NOMO-1 treated with dmso at 0.1 percent for 144 hours (cell line): ENCODE measurements around the gene TRIP4.
"Not testable (repeated sequence)": the region's sequence is repeated elsewhere in the genome, so short reads cannot be mapped to it uniquely, and the experiment has no call there.

ENCODE experiments used
- DNase-seq: peaks from one replicate; lab custom pipeline; 2025; ENCODE audit not compliant: unreplicated experiment; lab: John Stamatoyannopoulos, UW

TRIP4 gene

DNA sequence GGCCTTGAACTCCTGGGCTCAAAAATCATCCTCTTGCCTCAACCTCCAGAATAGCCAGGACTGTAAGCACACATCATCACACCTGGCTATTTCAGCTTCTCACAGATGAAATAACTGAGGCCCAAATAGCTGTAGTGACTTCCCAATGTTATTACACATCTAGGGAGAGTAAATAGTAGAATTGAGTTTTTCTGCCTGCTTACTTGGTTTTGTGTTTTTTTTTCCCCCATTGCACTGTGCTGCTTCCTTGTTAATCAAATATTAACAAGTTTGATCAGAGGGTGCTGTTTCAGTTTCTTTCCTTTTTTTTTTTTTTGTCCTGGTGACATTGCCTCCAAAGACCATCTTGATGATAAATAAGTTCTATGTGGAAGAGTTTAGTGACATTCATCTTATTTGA, 96.1 kb downstream of the TRIP4 start:
- DNase-seq: no peak

DNA sequence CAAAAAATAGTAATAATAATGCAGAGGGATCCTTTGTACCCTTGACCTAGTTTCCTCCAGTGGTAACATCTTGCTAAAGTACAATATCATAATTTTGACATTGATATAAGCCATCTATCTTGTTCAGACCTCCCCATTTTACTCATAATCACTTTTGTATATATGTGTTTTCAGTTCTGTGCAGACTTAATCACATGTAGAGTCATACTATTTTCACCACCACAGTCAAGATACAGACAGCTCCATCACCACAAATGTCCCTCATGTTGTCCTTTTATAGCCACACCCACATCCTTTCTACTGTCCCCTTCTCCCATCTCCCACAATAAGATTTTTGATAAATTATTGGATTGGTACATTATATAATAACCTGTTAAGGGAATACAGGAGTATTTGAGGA, 98.2 kb downstream of the TRIP4 start:
- no peak for DNase-seq

- no peak for DNase-seq
Measured at GRCh38 chr15:64490598-64491259, 103.1 kb downstream of the TRIP4 start.

GRCh38 chr15:64493641-64494040, 106.0 kb downstream of the TRIP4 start:
- no peak for DNase-seq

DNA sequence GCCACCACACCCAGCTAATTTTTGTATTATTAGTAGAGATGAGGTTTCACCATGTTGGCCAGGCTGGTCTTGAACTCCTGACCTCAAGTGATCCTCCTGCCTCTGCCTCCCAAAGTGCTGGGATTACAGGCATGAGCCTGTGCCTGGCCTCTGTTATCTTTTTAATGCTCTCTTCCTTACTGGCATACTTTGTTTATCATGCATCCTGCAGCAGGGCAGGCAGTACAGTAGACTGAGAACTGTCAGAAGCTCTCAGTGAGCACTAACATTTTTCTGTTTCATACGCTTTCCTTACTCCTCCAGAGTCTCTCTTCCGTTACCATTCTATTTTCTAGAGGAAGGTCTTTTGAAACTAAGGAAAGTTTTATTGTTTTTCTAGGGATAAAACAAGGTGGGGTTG, 108.3 kb downstream of the TRIP4 start:
- DNase-seq: not testable (repeated sequence)

DNA sequence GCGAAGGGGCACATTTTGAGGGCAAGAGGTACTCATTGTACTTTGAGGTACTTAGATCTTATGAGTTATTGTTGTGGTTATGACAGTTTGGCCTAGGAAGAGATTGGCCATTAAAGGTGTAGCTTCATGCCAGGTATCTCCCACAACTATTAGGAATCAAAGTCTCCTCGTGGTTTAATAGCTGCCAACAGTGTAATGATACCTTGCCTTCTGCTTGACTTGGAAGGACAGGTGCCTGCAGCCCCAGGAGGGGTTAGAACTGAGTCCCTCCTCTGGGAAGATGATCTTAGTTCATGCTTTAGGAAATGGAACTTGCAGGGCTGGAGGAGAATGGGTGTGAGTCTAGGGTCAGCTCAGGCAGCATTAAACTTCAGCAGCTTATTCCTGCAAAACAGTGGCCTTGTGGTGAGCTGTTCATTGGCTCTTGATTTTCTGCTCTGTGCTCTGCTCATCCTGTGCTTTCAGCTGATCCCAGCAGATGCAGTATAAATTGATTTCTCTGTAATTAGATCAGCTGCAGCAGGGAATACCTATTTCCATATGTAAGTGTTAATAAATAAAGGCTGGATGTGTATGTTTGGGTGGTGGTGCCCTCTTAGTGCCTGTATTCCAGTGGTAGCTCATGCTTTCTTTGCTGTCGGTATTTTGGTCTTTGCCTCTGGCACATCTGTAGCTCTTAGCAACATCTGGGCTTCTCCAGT, 113.2 kb downstream of the TRIP4 start:
- no peak for DNase-seq

DNA sequence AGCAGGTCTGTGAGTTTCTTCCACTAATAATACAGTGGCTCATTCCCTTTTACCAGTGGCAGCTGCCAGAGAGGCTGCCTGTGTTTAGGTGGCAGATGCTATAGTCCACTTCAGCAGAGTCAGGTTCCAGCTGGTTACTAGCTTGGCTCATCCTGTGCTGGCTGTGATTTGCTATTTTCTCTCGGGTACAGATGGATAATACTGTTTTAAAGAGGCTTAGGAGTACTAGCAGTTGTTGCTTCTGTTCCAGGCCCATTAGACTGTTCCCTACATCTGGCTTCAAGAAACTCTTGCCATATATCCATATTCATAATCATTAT, 113.7 kb downstream of the TRIP4 start:
- no peak for DNase-seq

DNA sequence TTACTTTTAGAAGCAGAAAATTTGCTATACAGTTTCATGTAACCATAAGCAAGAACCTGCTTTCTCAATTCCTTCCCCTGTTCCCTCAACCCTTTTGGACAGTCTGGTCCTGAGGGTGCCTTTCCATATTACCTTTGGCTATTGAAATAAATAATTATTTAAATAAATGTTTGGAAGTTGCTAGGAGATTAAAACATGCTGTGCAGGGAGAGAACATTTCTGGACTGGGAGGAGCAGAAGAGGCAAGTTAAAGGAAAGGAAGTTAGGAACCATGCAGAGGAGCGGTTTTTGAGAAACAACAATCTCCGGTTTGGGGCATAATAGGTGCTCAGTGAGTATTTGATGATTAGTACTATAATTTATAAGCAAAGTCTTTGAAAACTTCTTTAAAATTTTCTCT, 114.5 kb downstream of the TRIP4 start:
- DNase-seq: no peak

DNA sequence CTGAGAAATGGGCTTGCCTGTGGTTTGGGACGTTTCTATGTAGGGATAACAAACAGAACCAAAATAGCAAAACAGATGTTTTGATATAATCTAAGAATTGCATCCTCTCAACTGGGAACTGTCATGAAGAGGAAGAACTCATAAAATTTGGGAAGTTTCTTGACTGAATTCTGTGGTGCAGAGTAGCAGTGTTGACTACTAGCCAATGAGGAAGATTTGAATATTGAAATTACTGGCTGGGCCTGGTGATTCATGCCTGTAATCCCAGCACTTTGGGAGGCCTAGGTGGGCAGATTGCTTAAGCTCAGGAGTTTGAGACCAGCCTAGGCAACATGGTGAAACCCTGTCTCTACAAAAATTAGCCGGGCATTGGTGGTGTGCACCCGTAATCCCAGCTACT, 114.9 kb downstream of the TRIP4 start:
- DNase-seq: no peak

- DNase-seq: no peak
Measured at GRCh38 chr15:64503197-64503596, 115.6 kb downstream of the TRIP4 start.

- DNase-seq: no peak
Measured at GRCh38 chr15:64503640-64504039, 116.0 kb downstream of the TRIP4 start.
